ENCODE measurements around the gene ZIK1. TPM values are rescaled to one million over a fixed set of nuclear protein-coding genes. Genes with fewer than 3 reads are reported as not detected.
A peak's percentile ranks its signal among the peaks of the same experiment; 100 is the strongest.

ZIK1 gene
- total and polyA plus RNA-seq, 2 of the 8 experiments (the other 6 are each of a cell fraction or from before 2014, with no cell fraction given): 19.4 to 36.5 TPM

DNA sequence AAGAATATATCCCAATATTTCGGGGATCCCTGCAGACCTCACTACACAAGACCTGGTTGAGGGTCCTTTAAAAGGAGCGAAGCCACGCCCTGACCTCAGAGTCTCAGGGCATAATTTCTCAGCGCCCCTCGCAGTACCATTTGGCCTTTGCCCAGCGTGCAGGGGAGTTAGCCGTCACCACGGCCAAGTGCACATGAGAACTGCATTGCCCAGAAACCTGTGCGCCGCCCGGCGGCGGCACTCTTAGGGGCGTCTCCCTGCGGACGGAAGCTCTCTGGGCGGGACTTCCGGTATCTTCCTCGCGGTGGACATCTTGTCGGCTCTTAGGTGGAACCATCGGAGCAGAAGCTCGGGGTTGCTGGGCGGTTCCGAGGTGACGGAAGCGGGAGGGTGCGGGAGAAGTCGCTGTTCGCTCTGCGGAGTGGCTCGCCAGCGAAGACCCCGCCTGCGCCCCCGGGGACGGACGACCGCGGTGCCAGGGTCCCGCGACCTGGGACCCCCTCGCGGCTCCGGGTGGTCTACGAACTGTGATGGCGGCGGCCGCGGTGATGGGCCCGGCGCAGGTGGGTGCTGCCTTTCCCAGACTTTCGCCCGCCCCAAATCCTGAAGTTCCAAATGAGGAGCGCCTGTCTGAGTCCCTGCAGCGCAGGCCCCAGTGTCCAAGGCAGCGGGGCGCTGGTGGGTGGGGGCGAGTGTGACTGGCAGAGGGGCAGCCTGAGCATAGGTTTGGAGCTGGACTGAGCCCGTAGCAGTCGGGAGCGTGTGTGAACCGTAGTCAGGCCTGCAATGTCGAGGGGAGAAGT is 30.2 kb downstream of the ZIK1 start, which contains the start of gene ZNF134 (continued):
- TF ChIP-seq PHF8 (conservative IDR thresholded peaks at IDR 0.05; ENCODE audit: low read depth, low read length) (peak; percentile 93), KDM4A (IDR thresholded peaks at IDR 0.05; ENCODE audit: low read depth, low read length, severe bottlenecking) (peak; percentile 39), BCL11A (IDR thresholded peaks at IDR 0.05; ENCODE audit: low read depth in 2 of 2, low read length in 2 of 2) (no peak), SP2 (IDR thresholded peaks at IDR 0.05; ENCODE audit: low read length) (peak; percentile 22; the same call in 1 of the 2 replicates), BRCA1 (IDR thresholded peaks at IDR 0.05; ENCODE audit: low read depth, low read length) (no peak), HDAC2 (IDR thresholded peaks at IDR 0.05; ENCODE audit: borderline replicate concordance in 1 of 2, low read depth in 2 of 2, low read length in 2 of 2) (no peak), RBBP5 (IDR thresholded peaks at IDR 0.05; ENCODE audit: borderline replicate concordance, low read depth, low read length) (peak; percentile 42; the same call in 1 of the 2 replicates), NANOG (IDR thresholded peaks at IDR 0.05; ENCODE audit: insufficient read depth, low read depth, low read length, poor library complexity, severe bottlenecking) (no peak), POLR2AphosphoS5 (IDR thresholded peaks at IDR 0.05; ENCODE audit: low read depth, low read length) (peak; percentile 79), TCF12 (IDR thresholded peaks at IDR 0.05; ENCODE audit: low read depth, low read length) (no peak), TAF1 (IDR thresholded peaks at IDR 0.05; ENCODE audit: low read depth, low read length) (peak; percentile 88), FOSL1 (IDR thresholded peaks at IDR 0.05; ENCODE audit: insufficient read depth, low read depth, low read length) (no peak), YY1 (IDR thresholded peaks at IDR 0.05; ENCODE audit: low read depth, low read length) (peak; percentile 90), SUZ12 (IDR thresholded peaks at IDR 0.05; ENCODE audit: low read length) (no peak), CREB1 (IDR thresholded peaks at IDR 0.05) (peak; percentile 32), SIX5 (IDR thresholded peaks at IDR 0.05; ENCODE audit: low read depth, low read length) (peak; percentile 72), SP4 (IDR thresholded peaks at IDR 0.05; ENCODE audit: low read length) (peak; percentile 43; the same call in 1 of the 2 replicates), GTF2F1 (IDR thresholded peaks at IDR 0.05; ENCODE audit: borderline replicate concordance, low read depth, low read length) (no peak)
- TF ChIP-seq, protein P1, sequence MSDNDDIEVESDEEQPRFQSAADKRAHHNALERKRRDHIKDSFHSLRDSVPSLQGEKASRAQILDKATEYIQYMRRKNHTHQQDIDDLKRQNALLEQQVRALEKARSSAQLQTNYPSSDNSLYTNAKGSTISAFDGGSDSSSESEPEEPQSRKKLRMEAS (IDR thresholded peaks at IDR 0.05): peak; percentile 55
- TF ChIP-seq, protein P2, sequence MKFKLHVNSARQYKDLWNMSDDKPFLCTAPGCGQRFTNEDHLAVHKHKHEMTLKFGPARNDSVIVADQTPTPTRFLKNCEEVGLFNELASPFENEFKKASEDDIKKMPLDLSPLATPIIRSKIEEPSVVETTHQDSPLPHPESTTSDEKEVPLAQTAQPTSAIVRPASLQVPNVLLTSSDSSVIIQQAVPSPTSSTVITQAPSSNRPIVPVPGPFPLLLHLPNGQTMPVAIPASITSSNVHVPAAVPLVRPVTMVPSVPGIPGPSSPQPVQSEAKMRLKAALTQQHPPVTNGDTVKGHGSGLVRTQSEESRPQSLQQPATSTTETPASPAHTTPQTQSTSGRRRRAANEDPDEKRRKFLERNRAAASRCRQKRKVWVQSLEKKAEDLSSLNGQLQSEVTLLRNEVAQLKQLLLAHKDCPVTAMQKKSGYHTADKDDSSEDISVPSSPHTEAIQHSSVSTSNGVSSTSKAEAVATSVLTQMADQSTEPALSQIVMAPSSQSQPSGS (IDR thresholded peaks at IDR 0.05; ENCODE audit: low read length): 0 out of 2 replicates have a peak, but pooled peaks have one; percentile 35
- TF ChIP-seq, protein P3, sequence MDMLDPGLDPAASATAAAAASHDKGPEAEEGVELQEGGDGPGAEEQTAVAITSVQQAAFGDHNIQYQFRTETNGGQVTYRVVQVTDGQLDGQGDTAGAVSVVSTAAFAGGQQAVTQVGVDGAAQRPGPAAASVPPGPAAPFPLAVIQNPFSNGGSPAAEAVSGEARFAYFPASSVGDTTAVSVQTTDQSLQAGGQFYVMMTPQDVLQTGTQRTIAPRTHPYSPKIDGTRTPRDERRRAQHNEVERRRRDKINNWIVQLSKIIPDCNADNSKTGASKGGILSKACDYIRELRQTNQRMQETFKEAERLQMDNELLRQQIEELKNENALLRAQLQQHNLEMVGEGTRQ (IDR thresholded peaks at IDR 0.05; ENCODE audit: low read length): no peak

All from H1 (cell line).